Spinal cord (tissue), 10 donors: ENCODE data around the gene MFNG. TPM values are rescaled to one million over a fixed set of nuclear protein-coding genes. Genes with fewer than 3 reads are reported as not detected.
"Not testable (repeated sequence)": the region's sequence is repeated elsewhere in the genome, so short reads cannot be mapped to it uniquely, and the experiment has no call there.

Source experiments
- DNase-seq, 6 donors: peaks; one replicate each; pipeline versions ENCODE4 v3.0.0 to v3.0.0-alpha.2; 2013 to 2015; ENCODE audit warnings: low spot score in 6 of 6, low read depth in 4 of 6
- H3K27ac ChIP-seq: one replicate; pipeline ENCODE4 v1.5.1; 2013; ENCODE audit warnings: low read depth, low read length, control low read depth
- H3K27me3 ChIP-seq: one replicate; pipeline ENCODE4 v1.6.1; 2013; ENCODE audit warnings: low read length; ENCODE audit not compliant: control insufficient read depth, insufficient read depth
- H3K36me3 ChIP-seq: one replicate; pipeline ENCODE4 v1.6.1; 2013; ENCODE audit warnings: low read length; ENCODE audit not compliant: control insufficient read depth, insufficient read depth
- H3K4me1 ChIP-seq: one replicate; pipeline ENCODE4 v1.6.1; 2013; ENCODE audit warnings: low read length; ENCODE audit not compliant: control insufficient read depth, insufficient read depth
- H3K4me3 ChIP-seq: one replicate; pipeline ENCODE4 v1.5.1; 2013; ENCODE audit warnings: low read depth, low read length, control low read depth
- H3K9me3 ChIP-seq: one replicate; pipeline ENCODE4 v1.6.1; 2013; ENCODE audit warnings: low read length; ENCODE audit not compliant: control insufficient read depth, insufficient read depth
- WGBS: methylation state at CpG from one replicate; pipeline ENCODE4 v1.1.5; 2013; ENCODE audit warnings: missing lambda C conversion rate; ENCODE audit not compliant: insufficient coverage; 5-methylcytosine and 5-hydroxymethylcytosine counted together
- long read RNA-seq, 4 donors: transcript quantifications; one replicate each; lab custom pipeline, GENCODE V29; 2026
- polyA plus RNA-seq, 2 donors: library from polyadenylated mRNA; unstranded; fragments of 120-200 nt; gene quantifications; one replicate each; pipeline ENCODE4 v1.2.1, GENCODE V29; 2013; ENCODE audit not compliant: insufficient read length in 2 of 2
- total RNA-seq, 2 donors: library from RNA; depleted of rRNA in 1 of 2; stranded (reverse); fragments of 120-200 nt in 1 of 2; fragments of >200 nt in 1 of 2; gene quantifications; one replicate each; pipeline versions ENCODE4 v1.2.3 to v1.2.4, GENCODE V29; 2013 to 2014
- donor health status: healthy.

The MFNG gene
- 10 to 100 TPM in 1 of 2 donors, 1 to 10 TPM in 1; 3.6 to 12.6 TPM for total RNA-seq
- polyA plus RNA-seq: 10 to 100 TPM; 11.1 to 11.2 TPM
- long read RNA-seq, donor 1, partial matches to known transcripts: 0 of 4 reads
- long read RNA-seq, donor 1, other reads (novel, unspliced or antisense): 0 of 4 reads
- long read RNA-seq, donor 2: 0 reads
- long read RNA-seq, donor 3, partial matches to known transcripts: 0 of 2 reads
- long read RNA-seq, donor 3, other reads (novel, unspliced or antisense): 0 of 2 reads
- long read RNA-seq, donor 4, transcript MFNG-201 (8 exons, 2,088 nt): major isoform, 6 of 6 reads
- long read RNA-seq, donor 4, partial matches to known transcripts: 0 of 6 reads
- long read RNA-seq, donor 4, other reads (novel, unspliced or antisense): 0 of 6 reads

- DNase-seq: peak in 3 of 6 donors; percentile 19 to 70 (median 60)
- 7% methylated on average over 24 of the region's 24 CpGs for WGBS
- peaks cover 64% of the 10 kb centered on the region for H3K4me1 ChIP-seq
- H3K27ac ChIP-seq: peak within 1 kb of the TSS; percentile 40
- H3K9me3 ChIP-seq: no peaks in the 10 kb centered on the region
- no peaks in the 10 kb centered on the region for H3K27me3 ChIP-seq
- H3K4me3 ChIP-seq: peak within 1 kb of the TSS; percentile 16
- peaks cover 18% of the 10 kb centered on the region for H3K36me3 ChIP-seq
Observed at GRCh38 chr22:37486224-37486845, at the start of gene MFNG. Gene MFNG, minus strand, starts transcription at chr22:37486384. Its CDS starts 207 bp downstream, at chr22:37486177.

GRCh38 chr22:37535159-37535558 is 49.0 kb upstream of the MFNG start:
- Histone ChIP-seq H3K27ac (no peak overlapping the region), H3K9me3 (no peaks in the 10 kb centered on the region), H3K36me3 (no peaks in the 10 kb centered on the region), H3K4me3 (no peak overlapping the region), H3K27me3 (no peaks in the 10 kb centered on the region), H3K4me1 (peaks cover 10% of the 10 kb centered on the region)
- 90% methylated on average over 2 of the region's 6 CpGs for WGBS
- DNase-seq: no peak

GRCh38 chr22:37534445-37534844 is 48.3 kb upstream of the MFNG start:
- Histone ChIP-seq H3K36me3 (no peaks in the 10 kb centered on the region), H3K4me1 (peaks cover 10% of the 10 kb centered on the region), H3K27me3 (no peaks in the 10 kb centered on the region), H3K9me3 (no peaks in the 10 kb centered on the region), H3K27ac (no peak overlapping the region), H3K4me3 (no peak overlapping the region)
- no peak for DNase-seq
- WGBS: no CpG with 5 or more reads among the region's 3 CpGs

GRCh38 chr22:37533995-37534394 is 47.8 kb upstream of the MFNG start:
- WGBS: 64% methylated on average over 4 of the region's 9 CpGs
- Histone ChIP-seq H3K36me3 (no peaks in the 10 kb centered on the region), H3K4me3 (no peak overlapping the region), H3K27ac (no peak overlapping the region), H3K27me3 (no peaks in the 10 kb centered on the region), H3K4me1 (peaks cover 7% of the 10 kb centered on the region), H3K9me3 (no peaks in the 10 kb centered on the region)
- DNase-seq: peak in 2 of 6 donors; percentile 43 to 90

GRCh38 chr22:37529652-37530345 is 43.6 kb upstream of the MFNG start:
- DNase-seq: no peak
- H3K4me1 ChIP-seq: peaks cover 3% of the 10 kb centered on the region
- no peaks in the 10 kb centered on the region for H3K9me3 ChIP-seq
- H3K36me3 ChIP-seq: no peaks in the 10 kb centered on the region
- no peaks in the 10 kb centered on the region for H3K27me3 ChIP-seq
- no peak overlapping the region for H3K4me3 ChIP-seq
- H3K27ac ChIP-seq: no peak overlapping the region
- WGBS: no CpG with 5 or more reads among the region's 2 CpGs

- not testable (repeated sequence) for H3K4me1 ChIP-seq, H3K9me3 ChIP-seq, H3K27ac ChIP-seq, H3K4me3 ChIP-seq, DNase-seq, H3K27me3 ChIP-seq, H3K36me3 ChIP-seq
- WGBS: no CpG with 5 or more reads among the region's 9 CpGs
Observed at GRCh38 chr22:37527952-37528351, 41.8 kb upstream of the MFNG start.

GRCh38 chr22:37527081-37527752 is 41.0 kb upstream of the MFNG start:
- not testable (repeated sequence) for H3K27me3 ChIP-seq, H3K4me3 ChIP-seq, H3K27ac ChIP-seq, H3K9me3 ChIP-seq, H3K4me1 ChIP-seq, H3K36me3 ChIP-seq, DNase-seq
- WGBS: 84% methylated on average over 5 of the region's 9 CpGs

- H3K9me3 ChIP-seq: no peaks in the 10 kb centered on the region
- H3K4me3 ChIP-seq: no peak overlapping the region
- H3K4me1 ChIP-seq: peaks cover 3% of the 10 kb centered on the region
- no peaks in the 10 kb centered on the region for H3K27me3 ChIP-seq
- WGBS: 65% methylated on average over 12 of the region's 12 CpGs
- no peak for DNase-seq
- no peak overlapping the region for H3K27ac ChIP-seq
- H3K36me3 ChIP-seq: no peaks in the 10 kb centered on the region
Observed at GRCh38 chr22:37526376-37526775, 40.2 kb upstream of the MFNG start.

- WGBS: 72% methylated on average over 3 of the region's 7 CpGs
- H3K36me3 ChIP-seq: no peaks in the 10 kb centered on the region
- H3K4me3 ChIP-seq: no peak overlapping the region
- no peaks in the 10 kb centered on the region for H3K9me3 ChIP-seq
- DNase-seq: no peak
- no peak overlapping the region for H3K27ac ChIP-seq
- no peaks in the 10 kb centered on the region for H3K27me3 ChIP-seq
- H3K4me1 ChIP-seq: peaks cover 7% of the 10 kb centered on the region
Observed at GRCh38 chr22:37525746-37526350, 39.7 kb upstream of the MFNG start.
